GM21576 (cell line): ENCODE data around the gene LIN9.
A peak's percentile ranks its signal among the peaks of the same experiment; 100 is the strongest.
"Not testable (repeated sequence)": the region's sequence is repeated elsewhere in the genome, so short reads cannot be mapped to it uniquely, and the experiment has no call there.

Experiments used
- ATAC-seq: cut with Tn5 transposase; IDR thresholded peaks from one replicate; pipeline ENCODE4 v1.9.1; 2021; ENCODE audit warnings: mild to moderate bottlenecking, moderate library complexity; ENCODE audit not compliant: unreplicated experiment

LIN9 gene

GRCh38 chr1:226216056-226216455 lies 92.9 kb downstream of the LIN9 start:
- no peak for ATAC-seq

DNA sequence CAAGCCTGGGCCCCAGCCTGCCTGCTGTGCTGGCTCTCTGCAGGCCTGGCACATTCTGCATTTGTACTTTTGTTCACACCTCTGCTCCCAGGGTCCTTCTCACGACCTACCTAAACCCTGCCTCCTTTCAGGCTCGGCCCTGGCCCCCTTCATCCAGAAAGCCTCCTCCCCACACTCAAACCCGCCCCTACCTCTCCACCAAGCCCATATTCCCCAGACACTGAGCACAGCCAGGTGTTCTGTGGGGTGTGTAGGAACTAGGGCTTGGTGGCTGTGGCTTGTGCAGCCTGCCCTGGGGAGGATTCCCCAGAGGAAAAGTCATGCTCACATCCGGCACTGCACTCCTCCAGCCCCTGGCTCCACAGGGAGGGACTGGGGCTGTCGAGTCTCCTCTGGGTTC lies 93.7 kb downstream of the LIN9 start:
- no peak for ATAC-seq

GRCh38 chr1:226212545-226212944 lies 96.4 kb downstream of the LIN9 start:
- ATAC-seq: no peak

DNA sequence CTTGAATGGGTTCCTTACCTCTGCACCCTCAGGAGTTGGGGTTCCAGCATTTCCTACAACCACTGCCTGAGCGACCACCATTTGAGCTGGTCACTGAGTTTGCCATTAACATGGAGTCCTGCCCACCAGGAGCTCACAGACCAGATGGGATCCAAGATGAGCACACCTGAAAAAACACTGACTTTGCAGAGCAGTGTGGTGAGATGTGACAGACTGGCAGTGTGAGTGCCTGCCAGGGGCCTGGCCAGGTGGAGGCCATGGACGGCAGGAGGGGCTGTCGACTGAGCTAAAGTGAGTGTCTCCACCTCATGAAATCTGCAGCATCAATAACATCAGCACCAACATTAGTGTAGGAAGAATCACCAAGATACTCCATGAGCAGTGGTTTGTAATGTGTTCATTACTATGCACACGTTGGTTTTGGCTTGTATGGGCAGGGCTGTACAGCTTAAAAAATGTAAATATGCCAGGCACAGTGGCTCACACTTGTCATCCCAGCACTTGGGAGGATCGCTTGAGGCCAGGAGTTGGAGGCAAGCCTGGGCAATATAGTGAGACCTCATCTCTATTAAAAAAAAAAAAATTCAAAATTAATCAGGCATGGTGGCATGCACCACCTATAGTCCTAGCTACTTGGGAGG lies 97.7 kb downstream of the LIN9 start:
- no peak for ATAC-seq

GRCh38 chr1:226210571-226211176 lies 98.3 kb downstream of the LIN9 start:
- no peak for ATAC-seq

- ATAC-seq: no peak
Observed at GRCh38 chr1:226209307-226210059, 99.5 kb downstream of the LIN9 start.

GRCh38 chr1:226207048-226207447 lies 101.9 kb downstream of the LIN9 start:
- no peak for ATAC-seq

DNA sequence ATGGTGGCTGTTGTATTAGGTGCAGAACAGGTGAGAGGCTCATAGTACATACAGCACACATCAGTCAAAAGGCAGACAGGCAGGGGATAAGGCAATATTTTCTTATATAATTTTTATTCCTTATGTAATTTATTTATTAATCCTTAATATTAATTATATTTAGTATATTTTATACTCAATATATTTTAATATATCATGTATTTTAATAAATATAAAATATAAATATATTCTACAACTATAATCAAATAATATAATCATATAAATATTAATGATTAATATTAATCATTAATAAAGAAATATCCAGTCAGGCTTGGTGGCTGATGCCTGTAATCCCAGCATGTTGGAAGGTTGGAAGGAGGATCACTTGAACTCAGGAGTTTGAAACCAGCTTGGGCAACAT lies 104.8 kb downstream of the LIN9 start:
- no peak for ATAC-seq

GRCh38 chr1:226203655-226204054 lies 105.3 kb downstream of the LIN9 start:
- no peak for ATAC-seq

DNA sequence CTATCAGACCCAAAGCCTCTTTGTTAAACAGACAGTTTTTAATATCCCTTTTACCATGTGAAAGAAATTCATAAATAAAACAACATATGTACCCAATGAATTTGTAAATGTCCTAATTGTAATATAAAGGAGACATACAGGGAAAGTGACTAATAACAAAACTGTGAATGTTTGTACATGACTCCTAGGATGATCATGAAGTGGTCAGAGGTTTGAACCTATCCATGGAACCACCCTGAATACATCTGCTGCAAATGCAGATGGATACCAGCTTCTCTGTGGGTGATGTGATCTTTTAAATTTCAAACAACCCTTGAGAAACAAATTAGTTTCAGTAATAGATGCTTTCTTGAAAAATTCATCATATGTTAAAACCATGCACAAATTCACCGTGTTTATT lies 105.7 kb downstream of the LIN9 start:
- ATAC-seq: no peak

GRCh38 chr1:226202666-226203065 lies 106.3 kb downstream of the LIN9 start:
- not testable (repeated sequence) for ATAC-seq

- no peak for ATAC-seq
Observed at GRCh38 chr1:226202246-226202645, 106.7 kb downstream of the LIN9 start.

DNA sequence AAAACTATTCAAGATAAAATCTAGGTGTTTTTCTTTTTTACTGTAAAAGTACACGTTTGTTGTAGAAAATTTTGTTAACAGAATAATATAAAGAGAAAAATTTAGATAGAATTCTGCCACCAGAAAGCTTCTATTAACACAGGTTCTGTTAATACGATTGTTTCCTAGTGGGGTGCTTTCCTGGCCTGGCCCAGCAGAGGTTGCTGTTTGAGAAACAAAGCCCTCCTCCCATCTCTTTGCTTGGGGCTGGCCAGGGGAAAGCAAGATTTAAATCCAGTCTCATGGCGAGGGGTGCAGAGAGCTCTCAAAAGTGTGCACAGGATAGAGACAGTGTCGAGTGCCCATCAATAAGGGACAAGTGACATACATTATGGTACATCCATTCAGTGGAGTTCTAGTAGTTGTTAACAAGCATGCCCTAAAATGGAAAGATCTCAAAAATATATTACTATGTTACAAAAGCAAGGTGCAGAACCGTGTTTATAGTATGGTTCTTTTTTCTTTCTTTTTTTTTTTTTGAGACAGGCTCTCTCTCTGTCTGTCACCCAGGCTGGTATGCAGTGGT lies 107.9 kb downstream of the LIN9 start:
- ATAC-seq: peak; percentile 63

- no peak for ATAC-seq
Observed at GRCh38 chr1:226199971-226200370, 109.0 kb downstream of the LIN9 start.

GRCh38 chr1:226195144-226195543 lies 113.8 kb downstream of the LIN9 start:
- no peak for ATAC-seq

DNA sequence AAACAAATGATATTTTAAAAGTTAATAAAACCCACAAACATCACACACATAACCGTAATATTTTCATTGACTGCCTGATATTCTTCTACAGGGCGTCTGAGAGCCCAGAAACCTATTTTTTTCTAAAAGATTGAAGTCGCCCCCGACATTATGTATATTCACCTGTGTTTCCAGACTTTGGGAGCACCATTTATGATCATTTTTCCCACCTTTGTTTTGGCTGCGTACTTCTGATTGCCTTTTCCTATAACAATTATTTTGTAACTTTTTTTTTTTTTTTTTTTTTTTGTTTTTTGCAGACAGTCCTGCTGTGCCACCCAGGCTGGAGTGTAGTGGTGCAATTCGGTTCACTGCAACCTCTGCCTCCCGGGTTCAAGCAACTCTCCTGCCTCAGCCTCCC lies 121.6 kb downstream of the LIN9 start:
- no peak for ATAC-seq

DNA sequence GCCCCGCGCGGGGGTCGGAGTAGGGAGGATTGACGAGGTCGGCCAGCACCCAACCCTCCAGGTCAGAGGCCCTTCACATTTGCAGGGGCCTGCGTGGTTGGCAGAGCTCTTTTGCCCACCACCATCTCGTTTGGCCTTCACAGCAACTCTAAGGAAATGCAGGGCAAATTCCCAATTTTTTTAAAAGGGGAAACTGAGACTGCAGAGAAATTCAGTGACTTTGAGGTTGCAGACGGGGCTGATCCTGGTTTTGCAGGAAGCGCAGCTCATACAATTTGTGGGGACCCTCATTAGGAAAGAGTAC lies 122.0 kb downstream of the LIN9 start:
- ATAC-seq: no peak

GRCh38 chr1:226186124-226187018 lies 122.6 kb downstream of the LIN9 start, which contains the start of gene ACBD3:
Gene ACBD3 (minus strand): TSS chr1:226186741. CDS start chr1:226186675, 66 bp downstream.
- peak; percentile 94 for ATAC-seq

GRCh38 chr1:226185141-226186036 lies 123.6 kb downstream of the LIN9 start:
- no peak for ATAC-seq
